Endothelial cell of umbilical vein (primary cell): ENCODE measurements around the gene TRIM49. TPM values are rescaled to one million over a fixed set of nuclear protein-coding genes. Genes with fewer than 3 reads are reported as not detected.
"Not testable (repeated sequence)": the region's sequence is repeated elsewhere in the genome, so short reads cannot be mapped to it uniquely, and the experiment has no call there.

Experiments used
- Bru-seq: library from RNA; stranded (reverse); fragments of 400-500 nt; gene quantifications from one replicate; lab custom pipeline; 2021; lab: Mats Ljungman, UMichigan
- BruChase-seq, 2 experiments: library from RNA; stranded (reverse); fragments of 400-500 nt; gene quantifications; one replicate each; lab custom pipeline; 2021; lab: Mats Ljungman, UMichigan
- BruUV-seq: library from RNA; stranded (reverse); fragments of 400-500 nt; replicated peaks from 2 replicates; lab custom pipeline; 2021; lab: Mats Ljungman, UMichigan
- CTCF ChIA-PET: fragments of 300-600, 350-600 bp; sonication (Branson Sonifier 250); formaldehyde crosslinking; loops from one replicate; lab custom pipeline; 2021; ENCODE audit warnings: antibody characterized with exemption, inconsistent platforms; lab: Charles Lee
- POLR2A ChIA-PET: fragments of 300-600, 350-600 bp; sonication (Branson Sonifier 250); formaldehyde crosslinking; loops from one replicate; lab custom pipeline; 2021; ENCODE audit warnings: antibody characterized with exemption, inconsistent platforms; lab: Charles Lee
- DNase-seq: peaks from one replicate; pipeline ENCODE4 v3.0.0-alpha.2; 2011; ENCODE audit warnings: low read depth, low spot score
- FAIRE-seq: peaks from 2 replicates; lab custom pipeline; 2011; peaks lifted over from hg19 to GRCh38; lab: Jason Lieb, UNC
- H2AFZ ChIP-seq: 2 replicates; pipeline ENCODE4 v1.6.0; 2012; ENCODE audit warnings: low read depth, low read length, control low read depth, inconsistent platforms
- H3K27ac ChIP-seq: 2 replicates; pipeline ENCODE4 v1.5.1; 2011; ENCODE audit warnings: low read depth, mild to moderate bottlenecking, control low read depth, low read length, moderate library complexity; ENCODE audit not compliant: insufficient read depth
- H3K27me3 ChIP-seq, 2 experiments: 2 replicates each; pipeline versions ENCODE4 v1.6.0 to v1.6.1; 2011; ENCODE audit warnings: low read length in 2 of 2, mixed read lengths in 1 of 2; ENCODE audit not compliant: control insufficient read depth in 2 of 2, insufficient read depth in 2 of 2
- H3K36me3 ChIP-seq, 2 experiments: 2 replicates in 1 of 2; 3 replicates in 1 of 2; pipeline ENCODE4 v1.5.1; 2011; ENCODE audit warnings: low read length in 2 of 2, mild to moderate bottlenecking in 1 of 2, moderate library complexity in 1 of 2; ENCODE audit not compliant: control insufficient read depth in 2 of 2, insufficient read depth in 2 of 2; ENCODE audit errors: extremely low read depth in 1 of 2
- H3K4me1 ChIP-seq: 3 replicates; pipeline ENCODE4 v1.5.1; 2011; ENCODE audit warnings: mild to moderate bottlenecking, low read length; ENCODE audit not compliant: control insufficient read depth, insufficient read depth; ENCODE audit errors: extremely low read depth
- H3K4me2 ChIP-seq: 2 replicates; pipeline ENCODE4 v1.6.1; 2011; ENCODE audit warnings: low read length, control low read depth, mixed read lengths; ENCODE audit not compliant: insufficient read depth
- H3K4me3 ChIP-seq, 3 experiments: fragments of 200-600 bp in 1 of 3; sonication (generic), shearing (Covaris generic) in 1 of 3; replicated peaks in 1 of 3; 2 replicates each; pipeline ENCODE4 v1.5.1; 2011 to 2016; ENCODE audit warnings: control low read depth in 3 of 3, low read length in 3 of 3, mild to moderate bottlenecking in 2 of 3, inconsistent platforms in 1 of 3, low read depth in 1 of 3, moderate library complexity in 1 of 3; ENCODE audit not compliant: insufficient read depth in 1 of 3
- H3K79me2 ChIP-seq: 2 replicates; pipeline ENCODE4 v1.6.0; 2012; ENCODE audit warnings: low read length, inconsistent platforms; ENCODE audit not compliant: control insufficient read depth, insufficient read depth
- H3K9ac ChIP-seq: replicated peaks from 2 replicates; pipeline ENCODE3; 2011; ENCODE audit warnings: low read length, control low read depth; ENCODE audit not compliant: insufficient read depth; ENCODE audit errors: extremely low read depth
- H3K9me1 ChIP-seq: replicated peaks from 3 replicates; pipeline ENCODE4 v1.6.0; 2011; ENCODE audit warnings: mild to moderate bottlenecking, low read length; ENCODE audit not compliant: control insufficient read depth, insufficient read depth; ENCODE audit errors: extremely low read depth
- H3K9me3 ChIP-seq: replicated peaks from 2 replicates; pipeline ENCODE4 v1.5.1; 2012; ENCODE audit warnings: low read length, inconsistent platforms; ENCODE audit not compliant: control insufficient read depth, insufficient read depth
- H4K20me1 ChIP-seq: replicated peaks from 2 replicates; pipeline ENCODE3; 2011; ENCODE audit warnings: mild to moderate bottlenecking, low read length; ENCODE audit not compliant: control insufficient read depth, insufficient read depth; ENCODE audit errors: extremely low read depth
- dilution Hi-C: fragments of 300-500 bp; cut with MboI; formaldehyde crosslinking; loops from one replicate; pipeline ENCODE4 v1.15.0; 2019; ENCODE audit warnings: low sequenced_read_pairs; ENCODE audit not compliant: extremely low pct_ligation_motif_present
- intact Hi-C: fragments of 100-400 bp; cut with micrococcal nuclease; formaldehyde crosslinking; loops from one replicate; pipeline ENCODE4 v1.10.0; 2022
- long read RNA-seq: library from polyadenylated mRNA; stranded (forward); transcript quantifications from one replicate; pipeline ENCODE4 v2.0.0, GENCODE V29; 2021
- polyA minus RNA-seq, 3 experiments: library from RNA; depleted of rRNA, polyadenylated mRNA; stranded (reverse); fragments of >200 nt; gene quantifications; 1 replicate in 1 of 3; 2 replicates in 2 of 3; pipeline ENCODE4 v1.2.3, GENCODE V29; 2011
- polyA plus RNA-seq, 4 experiments: library from polyadenylated mRNA; depleted of rRNA in 3 of 4; stranded (reverse) in 3 of 4; unstranded in 1 of 4; fragments of >200 nt; gene quantifications; 2 replicates each; pipeline versions ENCODE4 v1.2.1 to v1.2.3, GENCODE V29; 2011 to 2012; ENCODE audit warnings: missing spikeins in 1 of 4
- total RNA-seq: library from RNA; stranded (reverse); gene quantifications from 2 replicates; pipeline ENCODE4 v1.2.3, GENCODE V29; 2021

Gene TRIM49, protein sequence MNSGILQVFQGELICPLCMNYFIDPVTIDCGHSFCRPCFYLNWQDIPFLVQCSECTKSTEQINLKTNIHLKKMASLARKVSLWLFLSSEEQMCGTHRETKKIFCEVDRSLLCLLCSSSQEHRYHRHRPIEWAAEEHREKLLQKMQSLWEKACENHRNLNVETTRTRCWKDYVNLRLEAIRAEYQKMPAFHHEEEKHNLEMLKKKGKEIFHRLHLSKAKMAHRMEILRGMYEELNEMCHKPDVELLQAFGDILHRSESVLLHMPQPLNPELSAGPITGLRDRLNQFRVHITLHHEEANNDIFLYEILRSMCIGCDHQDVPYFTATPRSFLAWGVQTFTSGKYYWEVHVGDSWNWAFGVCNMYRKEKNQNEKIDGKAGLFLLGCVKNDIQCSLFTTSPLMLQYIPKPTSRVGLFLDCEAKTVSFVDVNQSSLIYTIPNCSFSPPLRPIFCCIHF
- total RNA-seq = not detected in 2 replicates
- polyA plus RNA-seq = not detected in 2 replicates
- polyA plus RNA-seq (2011; cell fraction: cytosol; rRNA removed) = not detected in 2 replicates
- polyA plus RNA-seq (2011; cell fraction: nucleus; rRNA removed) = not detected in 2 replicates
- not detected in 2 replicates for polyA plus RNA-seq (2012)
- not detected in 2 replicates for polyA minus RNA-seq
- not detected for polyA minus RNA-seq (2011; cell fraction: cytosol; rRNA and poly(A)+ RNA removed)
- not detected in 2 replicates for polyA minus RNA-seq (2011; cell fraction: nucleus; rRNA and poly(A)+ RNA removed)
- Bru-seq, nascent RNA = not detected
- not detected for BruChase-seq, experiment 1, labeled RNA remaining after a 6-hour chase
- not detected for BruChase-seq, experiment 2, labeled RNA remaining after a 2-hour chase
- long read RNA-seq = 0 reads

DNA sequence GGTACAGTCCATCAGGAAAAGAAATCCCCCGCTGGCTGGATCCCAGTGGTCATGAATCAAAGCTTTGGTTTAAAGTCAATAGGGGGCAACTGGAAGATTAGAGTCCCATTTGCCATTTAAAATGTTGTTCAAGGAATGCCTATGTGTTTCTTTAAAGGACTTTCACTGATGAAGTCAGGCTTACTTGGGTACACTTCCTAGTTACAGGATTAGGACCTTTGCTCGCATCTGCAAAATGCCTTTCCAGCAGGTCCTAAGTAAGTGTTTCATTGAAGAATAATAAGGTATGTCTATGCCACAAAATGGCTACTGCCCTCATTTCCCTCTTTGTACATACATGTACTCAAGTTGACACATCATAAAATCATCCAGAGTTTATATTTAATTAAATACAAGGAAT is at the start of gene TRIM49:
Gene TRIM49 (minus strand): TSS at position 101 of the 400 bp plus-strand sequence. CDS start 4,106 bp downstream, outside the sequence.
- CTCF ChIA-PET, BruUV-seq, H3K27ac ChIP-seq, intact Hi-C loops, H3K9me1 ChIP-seq, H3K9me3 ChIP-seq, H3K4me2 ChIP-seq, POLR2A ChIA-PET, H3K9ac ChIP-seq, DNase-seq, H4K20me1 ChIP-seq, H3K4me3 ChIP-seq, H3K36me3 ChIP-seq, H3K4me1 ChIP-seq, FAIRE-seq, H3K79me2 ChIP-seq, H2AFZ ChIP-seq, H3K27me3 ChIP-seq, dilution Hi-C loops: not testable (repeated sequence)

DNA sequence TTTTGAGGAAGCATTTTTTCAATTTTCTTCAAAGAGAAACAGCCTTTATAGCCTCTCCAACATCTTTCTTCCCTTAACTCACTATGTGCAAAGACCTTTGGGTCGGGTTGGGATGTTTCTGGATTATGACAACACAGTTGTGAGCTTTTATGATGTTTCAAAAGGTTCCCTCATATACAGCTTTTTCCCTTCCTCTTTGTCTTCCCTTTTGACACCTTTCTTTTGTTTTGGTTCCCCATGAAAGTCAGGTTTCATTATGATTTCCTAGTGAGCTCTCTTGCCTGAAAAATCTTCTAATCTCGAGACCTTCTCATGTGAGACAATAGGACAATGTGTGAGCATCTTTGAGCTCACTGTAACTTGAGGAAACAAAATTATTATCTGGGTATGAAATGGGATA is 18.3 kb upstream of the TRIM49 start:
- BruUV-seq, POLR2A ChIA-PET, H3K27me3 ChIP-seq, H3K4me1 ChIP-seq, DNase-seq, FAIRE-seq, H3K9ac ChIP-seq, intact Hi-C loops, CTCF ChIA-PET, H3K4me2 ChIP-seq, H4K20me1 ChIP-seq, H3K27ac ChIP-seq, H3K9me1 ChIP-seq, H3K9me3 ChIP-seq, H3K36me3 ChIP-seq, H3K4me3 ChIP-seq, dilution Hi-C loops, H3K79me2 ChIP-seq, H2AFZ ChIP-seq: not testable (repeated sequence)

DNA sequence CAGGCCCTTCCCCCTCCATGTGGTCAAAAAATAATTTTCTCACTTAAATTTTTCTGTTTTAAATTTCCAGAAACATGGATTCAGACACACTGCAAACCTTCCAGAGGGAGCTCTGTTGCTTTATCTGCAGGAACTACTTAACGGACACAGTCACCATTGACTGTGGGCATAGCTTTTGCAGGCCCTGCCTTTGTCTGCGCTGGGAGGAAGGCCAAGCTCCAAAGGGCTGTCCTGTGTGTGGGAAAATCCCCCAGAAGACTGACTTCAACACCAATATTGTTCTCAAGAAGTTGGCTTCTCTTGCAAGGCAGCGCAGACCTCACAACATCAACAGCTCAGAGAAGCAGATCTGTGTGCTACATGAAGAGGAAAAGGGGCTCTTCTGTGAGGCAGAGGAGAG is 11.6 kb upstream of the TRIM49 start:
- H3K9ac ChIP-seq, H4K20me1 ChIP-seq, H3K4me3 ChIP-seq, BruUV-seq, FAIRE-seq, H3K9me3 ChIP-seq, CTCF ChIA-PET, H3K9me1 ChIP-seq, POLR2A ChIA-PET, dilution Hi-C loops, H3K36me3 ChIP-seq, H3K4me2 ChIP-seq, H2AFZ ChIP-seq, H3K4me1 ChIP-seq, intact Hi-C loops, H3K27me3 ChIP-seq, H3K27ac ChIP-seq, H3K79me2 ChIP-seq, DNase-seq: not testable (repeated sequence)

DNA sequence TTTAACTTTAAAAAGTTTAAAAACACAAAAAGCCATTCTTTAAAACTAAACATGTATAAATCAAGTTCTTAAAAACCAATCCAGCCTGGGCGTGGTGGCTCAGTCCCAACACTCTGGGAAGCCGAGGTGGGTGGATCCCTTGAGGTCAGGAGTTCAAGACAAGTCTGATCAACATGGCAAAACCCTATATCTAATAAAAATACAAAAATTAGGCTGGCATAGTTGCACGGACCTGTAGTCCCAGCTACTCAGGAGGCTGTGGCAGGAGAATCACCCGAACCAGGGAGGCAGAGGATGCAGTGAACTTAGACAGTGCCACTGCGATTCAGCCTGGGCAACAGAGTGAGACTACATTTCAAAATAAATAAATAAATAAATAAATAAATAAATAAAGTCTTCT is 5.2 kb upstream of the TRIM49 start:
- H3K36me3 ChIP-seq, H3K9me3 ChIP-seq, H3K27me3 ChIP-seq, POLR2A ChIA-PET, H3K79me2 ChIP-seq, H3K4me3 ChIP-seq, H3K4me2 ChIP-seq, BruUV-seq, dilution Hi-C loops, CTCF ChIA-PET, DNase-seq, H3K4me1 ChIP-seq, H3K9me1 ChIP-seq, H4K20me1 ChIP-seq, H3K27ac ChIP-seq, H2AFZ ChIP-seq, H3K9ac ChIP-seq, FAIRE-seq, intact Hi-C loops: not testable (repeated sequence)
